Measurements from ENCODE around the gene RADIL. TPM values are rescaled to one million over a fixed set of nuclear protein-coding genes. Genes with fewer than 3 reads are reported as not detected.
"Not testable (repeated sequence)": the region's sequence is repeated elsewhere in the genome, so short reads cannot be mapped to it uniquely, and the experiment has no call there.

RADIL gene
- total RNA-seq, 1 donor from 2014 or later: 2.1 TPM

DNA sequence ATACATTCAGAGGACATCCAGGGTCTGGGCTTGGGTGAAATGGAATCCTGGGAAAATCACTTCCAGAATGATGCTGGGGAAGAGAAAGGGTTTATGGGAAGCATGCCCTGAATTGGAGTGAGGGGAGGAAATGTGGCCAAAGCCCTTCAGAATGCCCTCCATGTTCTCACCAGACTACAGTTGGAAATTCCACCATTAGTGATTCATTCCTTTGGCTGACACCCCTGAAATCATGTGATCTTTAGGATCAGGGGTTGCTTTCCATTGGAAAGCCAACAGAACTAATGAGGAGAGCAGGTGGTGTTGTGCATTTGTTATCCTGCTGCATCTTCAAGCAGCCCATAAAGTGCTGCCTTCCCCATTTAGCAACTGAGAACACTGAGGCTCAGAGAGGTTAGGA lies 20.8 kb upstream of the RADIL start:
- no peaks in the 10 kb centered on the region for H3K4me1 Mint-ChIP-seq (ENCODE audit: unreplicated experiment)
- peaks cover 8% of the 10 kb centered on the region for H3K27me3 Mint-ChIP-seq (ENCODE audit: unreplicated experiment)
- no peaks in the 10 kb centered on the region for H3K9me3 Mint-ChIP-seq (ENCODE audit: unreplicated experiment)
- H3K27ac Mint-ChIP-seq (ENCODE audit: unreplicated experiment): no peak overlapping the region
- TF ChIP-seq, protein P1, sequence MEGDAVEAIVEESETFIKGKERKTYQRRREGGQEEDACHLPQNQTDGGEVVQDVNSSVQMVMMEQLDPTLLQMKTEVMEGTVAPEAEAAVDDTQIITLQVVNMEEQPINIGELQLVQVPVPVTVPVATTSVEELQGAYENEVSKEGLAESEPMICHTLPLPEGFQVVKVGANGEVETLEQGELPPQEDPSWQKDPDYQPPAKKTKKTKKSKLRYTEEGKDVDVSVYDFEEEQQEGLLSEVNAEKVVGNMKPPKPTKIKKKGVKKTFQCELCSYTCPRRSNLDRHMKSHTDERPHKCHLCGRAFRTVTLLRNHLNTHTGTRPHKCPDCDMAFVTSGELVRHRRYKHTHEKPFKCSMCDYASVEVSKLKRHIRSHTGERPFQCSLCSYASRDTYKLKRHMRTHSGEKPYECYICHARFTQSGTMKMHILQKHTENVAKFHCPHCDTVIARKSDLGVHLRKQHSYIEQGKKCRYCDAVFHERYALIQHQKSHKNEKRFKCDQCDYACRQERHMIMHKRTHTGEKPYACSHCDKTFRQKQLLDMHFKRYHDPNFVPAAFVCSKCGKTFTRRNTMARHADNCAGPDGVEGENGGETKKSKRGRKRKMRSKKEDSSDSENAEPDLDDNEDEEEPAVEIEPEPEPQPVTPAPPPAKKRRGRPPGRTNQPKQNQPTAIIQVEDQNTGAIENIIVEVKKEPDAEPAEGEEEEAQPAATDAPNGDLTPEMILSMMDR (IDR thresholded peaks at IDR 0.05): no peak
- H3K4me3 Mint-ChIP-seq (ENCODE audit: unreplicated experiment): no peak overlapping the region
- DNase-seq (ENCODE audit: extremely low spot score, unreplicated experiment): no peak
- no peaks in the 10 kb centered on the region for H3K36me3 Mint-ChIP-seq (ENCODE audit: unreplicated experiment)

DNA sequence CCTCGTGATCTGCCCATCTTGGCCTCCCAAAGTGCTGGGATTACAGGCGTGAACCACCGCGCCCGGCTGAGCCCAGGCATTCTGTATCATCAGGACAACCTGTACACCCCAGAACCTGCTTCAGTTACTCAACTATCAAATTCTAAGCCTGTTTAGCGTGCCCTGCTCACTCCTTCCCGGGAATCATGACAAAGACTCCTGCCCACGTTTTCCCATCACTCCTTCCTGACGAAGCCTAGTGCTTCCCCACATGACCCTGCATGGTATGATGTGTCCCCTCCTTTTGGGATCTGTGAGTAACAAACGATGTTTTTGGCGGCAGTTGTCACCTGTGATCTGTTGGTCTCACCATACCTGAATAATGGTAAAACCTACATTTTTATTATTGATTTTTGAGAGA lies 12.2 kb upstream of the RADIL start:
- Mint-ChIP-seq H3K27ac (ENCODE audit: unreplicated experiment) (no peak overlapping the region), H3K4me3 (ENCODE audit: unreplicated experiment) (no peak overlapping the region), H3K36me3 (ENCODE audit: unreplicated experiment) (no peaks in the 10 kb centered on the region), H3K27me3 (ENCODE audit: unreplicated experiment) (peaks cover 5% of the 10 kb centered on the region), H3K9me3 (ENCODE audit: unreplicated experiment) (no peaks in the 10 kb centered on the region), H3K4me1 (ENCODE audit: unreplicated experiment) (no peaks in the 10 kb centered on the region)
- TF ChIP-seq, protein P1 (IDR thresholded peaks at IDR 0.05): no peak
- DNase-seq (ENCODE audit: extremely low spot score, unreplicated experiment): no peak

DNA sequence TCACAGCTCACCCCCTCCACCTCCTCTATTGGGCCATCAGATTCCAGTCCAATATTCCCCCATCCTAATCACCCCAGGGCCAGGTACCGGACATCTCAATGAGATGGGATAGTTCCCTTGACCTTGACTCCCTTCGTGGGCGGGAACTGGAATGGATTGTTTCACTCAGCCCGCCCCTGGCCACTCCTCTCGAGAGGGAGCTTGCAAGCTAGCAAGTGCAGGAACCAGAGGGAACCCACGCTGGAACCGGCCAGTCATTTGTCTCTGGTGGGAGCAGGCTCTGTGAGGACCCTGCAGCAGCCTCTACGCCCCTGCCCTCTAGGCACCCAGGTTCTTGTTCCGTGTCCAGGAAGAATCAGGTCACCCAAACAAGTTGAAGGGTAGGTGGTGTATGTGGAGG lies 11.0 kb upstream of the RADIL start:
- no peak overlapping the region for H3K27ac Mint-ChIP-seq (ENCODE audit: unreplicated experiment)
- peaks cover 9% of the 10 kb centered on the region for H3K27me3 Mint-ChIP-seq (ENCODE audit: unreplicated experiment)
- DNase-seq (ENCODE audit: extremely low spot score, unreplicated experiment): no peak
- H3K36me3 Mint-ChIP-seq (ENCODE audit: unreplicated experiment): no peaks in the 10 kb centered on the region
- no peaks in the 10 kb centered on the region for H3K9me3 Mint-ChIP-seq (ENCODE audit: unreplicated experiment)
- TF ChIP-seq, protein P1 (IDR thresholded peaks at IDR 0.05): no peak
- no peak overlapping the region for H3K4me3 Mint-ChIP-seq (ENCODE audit: unreplicated experiment)
- no peaks in the 10 kb centered on the region for H3K4me1 Mint-ChIP-seq (ENCODE audit: unreplicated experiment)

DNA sequence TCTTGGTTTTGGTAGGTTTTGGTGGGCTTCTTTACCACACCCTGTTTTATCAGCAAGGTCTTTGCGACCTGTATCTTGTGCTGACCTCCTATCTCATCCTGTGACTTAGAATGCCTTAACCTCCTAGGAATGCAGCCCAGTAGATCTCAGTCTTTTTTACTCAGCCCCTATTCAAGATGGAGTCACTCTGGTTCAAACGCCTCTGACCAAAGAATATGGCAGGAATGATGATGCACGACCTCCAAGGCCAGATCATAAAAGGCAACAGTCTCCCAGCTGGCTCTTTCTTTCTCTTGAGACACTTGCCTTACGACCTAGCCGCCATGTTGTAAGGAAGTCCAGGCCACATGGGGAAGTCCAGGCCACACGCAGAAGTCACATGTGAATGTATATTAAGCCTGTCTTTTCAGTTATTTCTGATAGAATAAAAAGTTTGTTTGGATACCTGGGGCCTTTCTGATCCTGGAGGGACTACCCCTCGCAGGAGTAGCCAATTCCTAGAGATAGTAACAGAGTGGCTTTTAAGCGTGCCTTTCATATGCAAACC lies 10.5 kb upstream of the RADIL start:
- Mint-ChIP-seq H3K4me3 (ENCODE audit: unreplicated experiment) (no peak overlapping the region), H3K9me3 (ENCODE audit: unreplicated experiment) (no peaks in the 10 kb centered on the region), H3K27me3 (ENCODE audit: unreplicated experiment) (peaks cover 13% of the 10 kb centered on the region), H3K4me1 (ENCODE audit: unreplicated experiment) (no peaks in the 10 kb centered on the region), H3K27ac (ENCODE audit: unreplicated experiment) (no peak overlapping the region), H3K36me3 (ENCODE audit: unreplicated experiment) (no peaks in the 10 kb centered on the region)
- DNase-seq (ENCODE audit: extremely low spot score, unreplicated experiment): no peak
- TF ChIP-seq, protein P1 (IDR thresholded peaks at IDR 0.05): no peak

DNA sequence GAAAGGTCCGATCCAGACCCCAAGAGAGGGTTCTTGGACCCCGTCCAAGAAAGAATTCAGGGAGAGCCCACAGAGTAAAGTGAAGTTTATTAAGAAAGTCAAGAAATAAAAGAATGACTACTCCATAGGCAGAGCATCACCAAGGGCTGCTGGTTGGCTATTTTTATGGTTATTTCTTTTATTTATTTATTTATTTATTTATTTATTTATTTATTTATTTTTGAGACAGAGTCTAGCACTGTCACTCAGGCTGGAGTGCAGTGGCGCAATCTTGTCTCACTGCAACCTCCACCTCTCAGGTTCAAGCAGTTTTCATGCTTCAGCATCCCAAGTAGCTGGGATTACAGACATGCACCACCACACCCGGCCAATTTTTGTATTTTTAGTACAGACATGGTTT lies 9.7 kb upstream of the RADIL start:
- H3K9me3 Mint-ChIP-seq (ENCODE audit: unreplicated experiment); H3K36me3 Mint-ChIP-seq (ENCODE audit: unreplicated experiment); H3K4me1 Mint-ChIP-seq (ENCODE audit: unreplicated experiment); H3K27ac Mint-ChIP-seq (ENCODE audit: unreplicated experiment); DNase-seq (ENCODE audit: extremely low spot score, unreplicated experiment): not testable (repeated sequence)
- peak overlapping the region; percentile 29 for H3K4me3 Mint-ChIP-seq (ENCODE audit: unreplicated experiment)
- peaks cover 13% of the 10 kb centered on the region for H3K27me3 Mint-ChIP-seq (ENCODE audit: unreplicated experiment)

DNA sequence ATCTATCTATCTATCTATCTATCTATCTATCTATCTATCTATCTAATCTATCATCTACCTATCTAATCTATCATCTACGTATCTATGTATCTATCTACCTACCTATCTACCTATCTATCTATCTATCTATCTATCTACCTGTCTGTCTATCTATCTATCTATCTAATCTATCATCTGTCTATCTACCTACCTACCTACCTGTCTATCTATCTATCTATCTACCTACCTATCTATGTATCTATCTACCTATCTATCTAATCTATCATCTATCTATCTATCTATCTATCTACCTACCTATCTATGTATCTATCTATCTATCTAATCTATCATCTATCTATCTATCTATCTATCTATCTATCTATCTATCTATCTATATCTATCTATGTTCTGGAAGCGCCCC lies 8.0 kb upstream of the RADIL start:
- not testable (repeated sequence) for H3K27ac Mint-ChIP-seq (ENCODE audit: unreplicated experiment)
- peaks cover 15% of the 10 kb centered on the region for H3K27me3 Mint-ChIP-seq (ENCODE audit: unreplicated experiment)

More for the DNA sequence above, 8.0 kb upstream of the RADIL start:
- H3K4me3 Mint-ChIP-seq (ENCODE audit: unreplicated experiment); DNase-seq (ENCODE audit: extremely low spot score, unreplicated experiment); H3K36me3 Mint-ChIP-seq (ENCODE audit: unreplicated experiment); H3K4me1 Mint-ChIP-seq (ENCODE audit: unreplicated experiment); H3K9me3 Mint-ChIP-seq (ENCODE audit: unreplicated experiment): not testable (repeated sequence)

Measured in osteocyte (in vitro differentiated cells).